DOHH2 (cell line): ENCODE data around the gene CEBPG.

Experiments used
- CTCF ChIP-seq: fragments of 200-600 bp; sonication (generic); IDR thresholded peaks from one replicate; pipeline ENCODE4 v1.5.1; 2014; ENCODE audit warnings: antibody characterized with exemption, mild to moderate bottlenecking, low read depth, low read length; ENCODE audit not compliant: poor library complexity, severe bottlenecking
- EZH2phosphoT487 ChIP-seq: fragments of 200-600 bp; sonication (generic); IDR thresholded peaks from 2 replicates; pipeline ENCODE4 v1.6.1; 2017; ENCODE audit warnings: borderline replicate concordance, mild to moderate bottlenecking, antibody characterized with exemption, low read length, moderate library complexity, mixed read lengths

GRCh38 chr19:33411621-33412180, 38.2 kb downstream of the CEBPG start:
- TF ChIP-seq CTCF: no peak
- no peak for TF ChIP-seq EZH2phosphoT487
